Stimulated activated CD4-positive, alpha-beta T cell treated with anti-CD3 and anti-CD28 coated beads, Interleukin-1b, Interleukin-23, amount 100 ng/mL, for 4 hours (primary cell): ENCODE results near the gene FOXD1.
"Not testable (repeated sequence)": the region's sequence is repeated elsewhere in the genome, so short reads cannot be mapped to it uniquely, and the experiment has no call there.

ENCODE experiments used
- DNase-seq, 2 donors: peaks; one replicate each; pipeline ENCODE4 v3.0.0-alpha.2; 2020; ENCODE audit warnings: low read depth in 2 of 2

Gene FOXD1

DNA sequence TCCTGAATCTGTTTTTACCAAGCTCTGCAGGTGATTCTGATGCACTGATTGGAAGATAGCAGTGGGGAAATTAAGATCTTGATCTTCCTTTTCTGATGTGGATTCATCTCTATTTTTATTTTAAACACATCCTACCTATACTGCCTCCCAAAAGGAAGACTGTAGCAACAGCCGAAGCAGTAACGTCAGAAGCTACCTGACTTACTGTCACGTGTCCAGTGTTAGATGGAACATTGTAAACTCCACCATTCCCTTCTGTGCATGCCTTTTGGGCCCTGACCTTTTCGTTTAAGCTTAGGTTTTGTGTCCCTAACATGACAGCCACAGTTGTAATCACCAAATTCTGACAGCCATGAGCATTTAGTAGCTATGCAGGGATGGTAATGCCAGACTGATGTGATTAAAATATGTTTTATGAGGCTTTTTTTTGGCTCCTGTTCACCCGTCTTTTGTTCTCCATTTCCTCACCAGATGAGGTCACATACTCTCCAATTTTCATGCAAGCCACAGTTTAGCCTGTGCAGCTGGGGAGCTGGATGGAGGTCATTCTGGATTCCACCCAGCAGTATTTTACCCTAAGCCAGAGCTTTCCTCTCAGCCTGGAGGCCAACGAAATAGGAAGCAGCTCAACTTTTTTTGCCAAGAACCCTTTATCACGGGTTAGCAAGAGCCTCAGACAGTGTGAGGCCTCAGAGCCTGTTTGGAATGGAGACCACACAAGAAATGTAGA lies 15.6 kb upstream of the FOXD1 start:
- no peak for DNase-seq

DNA sequence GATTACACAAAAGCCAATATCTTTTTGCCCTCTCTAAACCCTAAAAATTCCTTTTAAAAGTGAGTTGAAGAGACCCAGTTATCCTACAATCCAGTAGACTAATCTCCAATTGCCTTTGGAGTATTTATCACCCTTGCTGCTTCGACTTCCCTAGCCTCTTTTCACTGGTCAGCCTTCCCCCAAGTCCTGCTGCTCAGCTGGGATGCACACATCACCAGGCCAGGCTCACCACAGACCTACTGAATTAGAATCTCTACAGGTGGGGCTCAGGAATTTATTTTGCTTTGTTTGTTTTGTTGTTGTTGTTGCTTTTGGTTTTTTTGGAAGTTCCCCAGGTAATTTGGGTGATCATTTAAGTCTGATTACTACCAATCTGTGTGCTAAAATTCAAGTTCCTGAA lies 11.6 kb upstream of the FOXD1 start:
- no peak for DNase-seq

DNA sequence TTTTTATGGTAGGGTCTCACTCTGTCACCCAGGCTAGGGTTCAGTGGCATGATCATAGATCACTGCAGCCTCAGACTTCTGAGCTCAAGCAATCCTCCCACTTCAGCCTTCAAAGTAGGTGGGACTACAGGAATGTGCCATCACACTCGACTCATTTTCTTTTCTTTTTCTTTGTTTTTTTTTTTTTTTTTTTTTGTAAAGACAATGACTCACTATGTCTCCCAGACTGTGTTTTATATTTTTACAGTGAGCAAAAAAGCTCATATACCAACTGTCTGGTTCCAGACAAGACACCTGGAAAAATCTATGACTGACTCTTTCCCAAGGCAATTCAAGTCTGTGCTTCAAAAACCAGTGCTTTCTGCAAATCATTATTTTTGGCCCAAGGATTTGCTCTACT lies 10.8 kb upstream of the FOXD1 start:
- DNase-seq: no peak

DNA sequence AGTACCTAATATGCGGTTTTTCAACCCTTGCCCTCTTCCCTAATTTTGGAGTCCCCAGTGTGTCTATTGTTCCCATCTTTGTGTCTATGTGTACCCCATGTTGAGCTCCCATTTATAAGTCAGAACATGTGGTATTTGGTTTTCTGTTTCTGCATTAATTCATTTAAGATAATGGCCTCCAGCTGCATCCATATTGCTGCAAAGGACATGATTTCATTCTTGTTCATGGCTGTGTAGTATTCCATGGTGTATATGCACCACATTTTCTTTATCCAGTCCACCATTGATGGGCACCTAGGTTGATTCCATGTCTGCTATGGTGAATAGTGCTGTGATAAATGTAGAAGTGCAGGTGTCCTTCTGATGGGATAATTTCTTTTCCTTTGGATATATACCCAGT lies 7.9 kb upstream of the FOXD1 start:
- DNase-seq: not testable (repeated sequence)

DNA sequence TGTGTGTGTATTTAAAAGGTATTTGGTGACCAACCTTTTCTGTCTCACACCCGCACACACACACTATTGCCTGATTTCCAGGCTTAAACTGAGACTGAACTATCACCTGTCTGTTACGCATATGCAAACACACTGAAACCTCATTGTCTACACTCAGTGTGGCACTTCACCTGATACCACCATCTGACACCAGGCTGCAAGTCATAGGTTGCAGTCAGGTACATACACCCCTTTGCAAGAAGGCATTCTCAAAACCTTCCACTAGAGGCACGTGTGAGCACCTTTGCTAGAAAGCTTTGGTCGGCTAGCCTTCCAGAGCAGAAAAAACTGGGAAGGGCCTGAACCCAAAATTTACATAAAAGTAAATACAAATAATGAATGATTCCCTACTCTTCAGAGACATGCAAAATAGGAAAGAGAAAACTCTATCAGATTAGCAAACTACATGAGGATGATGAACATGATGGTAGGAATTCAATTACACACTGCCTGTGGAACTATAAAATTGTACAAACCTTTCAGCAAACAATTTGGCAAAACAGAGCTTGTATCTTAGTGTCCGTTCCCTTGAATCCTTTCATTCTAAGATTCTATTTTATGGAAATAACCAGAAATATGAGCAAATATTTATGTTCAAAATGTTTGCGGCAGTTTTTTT lies 5.9 kb upstream of the FOXD1 start:
- no peak for DNase-seq

DNA sequence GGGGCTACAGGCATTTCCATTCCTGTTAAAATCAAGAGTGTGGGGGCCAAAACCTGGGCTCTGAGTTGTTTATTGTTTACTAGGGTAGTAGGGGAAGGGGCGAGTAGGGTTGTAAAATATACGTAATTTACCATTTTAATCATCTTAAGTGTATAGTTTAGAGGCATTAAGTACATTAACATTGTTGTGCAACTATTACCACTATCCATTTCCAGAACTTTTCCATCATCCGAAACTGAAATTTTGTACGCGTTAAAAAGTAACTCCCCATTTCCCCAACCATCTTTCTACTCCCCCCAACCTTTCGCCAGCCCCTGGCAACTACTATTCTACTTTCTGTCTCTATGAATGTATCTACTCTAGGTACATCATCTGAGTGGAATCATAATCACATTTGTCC lies 3.6 kb upstream of the FOXD1 start:
- DNase-seq: no peak

DNA sequence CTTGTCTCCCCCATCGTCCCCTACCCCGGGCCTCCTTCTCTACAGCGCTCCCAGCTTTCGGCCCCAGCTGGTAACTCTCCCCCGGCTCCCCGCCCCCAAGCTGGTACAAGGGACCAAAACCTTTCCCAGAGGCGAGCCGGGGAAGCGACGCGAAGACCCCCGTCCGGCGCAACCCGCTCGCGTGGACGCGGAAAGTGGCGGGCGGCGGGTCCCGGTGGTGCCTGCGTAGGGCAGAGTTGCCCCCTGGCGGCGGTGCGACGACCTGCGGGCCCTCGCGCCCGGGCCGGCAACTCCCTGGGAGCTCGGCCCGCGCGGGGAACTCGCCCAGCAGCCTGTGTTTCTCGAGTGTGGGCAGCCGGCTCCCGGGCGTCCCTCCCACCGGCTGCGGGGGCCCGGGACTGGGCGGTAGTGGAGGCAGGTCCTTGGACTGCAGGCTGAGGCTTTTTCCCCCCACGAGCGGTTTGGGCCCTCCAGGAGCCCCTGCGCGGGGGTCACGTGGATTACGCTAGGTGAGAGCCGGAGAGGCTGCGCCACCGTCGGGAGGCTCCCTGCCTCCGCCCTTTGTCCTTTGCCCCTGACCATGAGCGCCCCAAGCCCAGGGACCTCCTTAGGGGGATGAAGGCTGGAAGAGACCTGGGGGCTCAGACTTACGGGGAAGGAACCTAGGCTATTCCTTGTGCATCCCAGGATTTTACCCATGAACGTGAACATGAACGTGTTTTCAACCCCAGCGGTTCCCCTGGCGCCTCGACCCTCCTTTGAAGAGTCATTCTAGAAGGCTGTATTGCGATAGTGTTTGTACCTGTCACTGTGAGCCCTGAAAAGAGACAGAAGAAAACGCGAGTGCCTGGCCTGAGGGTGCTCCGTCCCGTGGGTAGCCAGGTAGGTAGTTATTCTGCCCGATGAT lies 2.9 kb upstream of the FOXD1 start:
- DNase-seq: peak; percentile 54 to 69

DNA sequence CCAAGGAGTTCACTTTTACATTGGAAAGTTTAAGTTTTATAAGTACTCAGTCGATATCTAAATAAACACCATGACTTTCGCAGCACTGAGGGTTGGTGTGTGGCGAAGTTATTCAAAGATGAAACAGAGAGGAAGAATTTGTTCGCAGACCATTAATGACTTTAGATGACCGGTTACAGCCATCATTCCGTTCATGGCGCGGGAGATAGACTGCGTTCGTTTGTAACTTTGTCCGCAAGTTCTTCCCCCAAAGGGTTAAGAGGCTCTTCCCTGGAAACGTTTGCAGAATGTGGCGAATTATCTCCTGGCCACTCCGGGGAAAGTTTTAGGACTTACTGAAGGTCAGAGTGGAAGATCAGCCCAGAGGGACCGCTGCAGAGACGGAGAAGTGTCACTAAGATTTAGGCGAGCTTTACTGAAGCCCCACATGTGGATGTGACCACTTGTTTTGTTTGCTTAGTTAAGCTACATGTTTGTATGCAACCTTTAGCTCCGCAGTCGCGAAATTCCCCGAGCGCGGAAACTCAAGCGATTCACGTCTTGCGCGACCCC lies 2.2 kb upstream of the FOXD1 start:
- no peak for DNase-seq

DNA sequence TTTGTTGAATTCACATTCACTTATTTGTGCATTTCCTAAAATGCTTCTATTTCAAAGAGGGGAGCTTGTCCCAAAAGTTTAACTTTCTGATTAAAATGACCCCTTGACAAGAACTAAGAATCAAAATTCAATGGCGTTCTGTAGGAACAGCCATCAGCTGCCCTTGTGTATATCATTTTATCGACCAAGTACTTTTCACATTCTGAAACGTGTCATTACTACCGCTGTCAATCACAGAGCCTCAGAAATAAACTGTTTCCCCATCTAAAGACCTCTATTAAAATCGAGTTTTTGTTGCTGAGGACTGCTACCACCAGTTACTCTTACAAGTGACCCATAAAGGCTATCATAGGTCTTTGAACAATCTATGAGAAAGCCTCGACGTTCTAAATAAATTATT lies 1.6 kb upstream of the FOXD1 start:
- DNase-seq: no peak

DNA sequence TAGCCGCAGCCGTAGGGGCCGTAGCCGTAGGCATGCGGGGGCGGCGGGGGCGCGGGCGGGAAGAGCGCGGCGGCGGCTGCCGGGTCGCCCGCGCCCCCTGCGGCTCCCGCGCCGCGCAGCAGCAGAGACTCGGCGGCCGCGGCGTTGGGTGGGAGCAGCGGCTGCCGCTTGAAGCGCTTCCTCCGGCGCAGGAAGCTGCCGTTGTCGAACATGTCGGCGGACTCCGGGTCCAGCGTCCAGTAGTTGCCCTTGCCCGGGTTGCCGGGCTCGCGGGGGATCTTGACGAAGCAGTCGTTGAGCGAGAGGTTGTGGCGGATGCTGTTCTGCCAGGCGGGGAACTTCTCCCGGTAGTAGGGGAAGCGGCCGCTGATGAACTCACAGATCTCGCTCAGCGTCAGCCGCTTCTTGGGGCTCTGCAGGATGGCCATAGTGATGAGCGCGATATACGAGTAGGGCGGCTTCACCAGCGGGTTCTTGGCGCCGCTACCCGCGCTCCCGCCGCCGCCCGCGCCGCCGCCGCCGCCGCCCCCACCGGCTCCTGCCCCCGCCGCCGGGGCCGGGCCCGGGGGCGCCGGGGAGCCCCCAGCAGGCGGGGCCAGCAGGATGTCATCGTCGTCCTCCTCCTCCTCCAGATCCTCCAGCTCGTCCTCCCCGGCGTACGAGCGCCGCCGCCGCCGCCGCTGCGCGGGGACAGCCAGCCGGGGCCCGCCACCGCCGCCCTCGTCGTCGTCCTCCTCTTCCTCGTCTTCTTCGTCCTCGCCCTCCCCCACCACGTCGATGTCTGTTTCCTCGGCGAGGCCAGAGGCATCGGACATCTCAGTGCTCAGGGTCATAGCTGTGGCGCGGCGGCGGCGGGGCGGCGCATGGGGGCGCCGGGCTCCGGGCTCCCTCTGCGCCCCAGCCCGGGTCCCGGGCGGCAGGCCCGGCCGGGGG lies 781 bp downstream of the FOXD1 start:
- DNase-seq: peak in 1 of 2 donors; percentile 21

DNA sequence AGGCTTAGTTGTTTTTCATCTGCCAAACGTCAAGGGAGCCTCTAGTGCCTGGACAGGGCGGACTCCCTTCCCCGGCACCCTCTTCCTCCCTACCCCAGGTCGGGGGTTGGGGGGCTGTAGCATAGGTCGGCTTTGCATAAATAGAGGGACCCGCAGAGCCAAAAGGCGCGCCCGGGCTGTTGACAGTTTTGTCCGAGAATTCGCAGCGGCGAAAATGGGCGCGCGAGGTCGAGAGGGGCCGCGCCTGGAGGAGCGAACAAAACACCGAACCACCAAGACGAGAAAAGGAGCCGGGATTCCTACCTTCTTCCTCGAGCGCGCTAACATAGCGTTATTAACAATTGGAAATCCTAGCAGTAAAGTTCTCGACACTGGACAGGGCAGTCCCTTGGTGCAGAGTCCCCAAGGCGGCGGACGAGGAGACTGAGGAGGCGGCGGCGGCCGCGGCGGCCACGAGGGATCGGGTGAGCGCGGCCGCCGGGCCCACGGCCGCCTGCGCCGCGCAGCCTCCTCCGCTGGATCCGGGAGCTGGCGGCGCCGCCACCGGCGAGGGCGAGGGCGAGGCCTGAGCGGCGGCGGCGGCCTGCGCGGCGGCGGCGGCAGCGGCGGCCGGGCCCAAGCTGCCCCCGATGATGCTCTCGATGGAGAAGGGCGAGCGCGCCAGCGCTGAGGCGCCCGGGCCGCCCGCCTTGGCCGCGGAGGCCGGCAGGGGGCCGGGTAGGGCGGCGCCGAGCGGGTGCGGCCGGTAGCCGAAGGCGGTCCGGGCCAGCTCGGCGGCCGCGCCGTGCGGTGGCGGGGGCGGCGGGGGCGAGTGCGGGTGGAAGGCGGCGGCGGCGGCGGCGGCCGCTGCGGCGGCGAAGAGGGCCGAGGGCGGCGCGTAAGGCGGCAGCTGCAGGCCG lies 1.7 kb downstream of the FOXD1 start:
- peak in 1 of 2 donors; percentile 11 for DNase-seq

DNA sequence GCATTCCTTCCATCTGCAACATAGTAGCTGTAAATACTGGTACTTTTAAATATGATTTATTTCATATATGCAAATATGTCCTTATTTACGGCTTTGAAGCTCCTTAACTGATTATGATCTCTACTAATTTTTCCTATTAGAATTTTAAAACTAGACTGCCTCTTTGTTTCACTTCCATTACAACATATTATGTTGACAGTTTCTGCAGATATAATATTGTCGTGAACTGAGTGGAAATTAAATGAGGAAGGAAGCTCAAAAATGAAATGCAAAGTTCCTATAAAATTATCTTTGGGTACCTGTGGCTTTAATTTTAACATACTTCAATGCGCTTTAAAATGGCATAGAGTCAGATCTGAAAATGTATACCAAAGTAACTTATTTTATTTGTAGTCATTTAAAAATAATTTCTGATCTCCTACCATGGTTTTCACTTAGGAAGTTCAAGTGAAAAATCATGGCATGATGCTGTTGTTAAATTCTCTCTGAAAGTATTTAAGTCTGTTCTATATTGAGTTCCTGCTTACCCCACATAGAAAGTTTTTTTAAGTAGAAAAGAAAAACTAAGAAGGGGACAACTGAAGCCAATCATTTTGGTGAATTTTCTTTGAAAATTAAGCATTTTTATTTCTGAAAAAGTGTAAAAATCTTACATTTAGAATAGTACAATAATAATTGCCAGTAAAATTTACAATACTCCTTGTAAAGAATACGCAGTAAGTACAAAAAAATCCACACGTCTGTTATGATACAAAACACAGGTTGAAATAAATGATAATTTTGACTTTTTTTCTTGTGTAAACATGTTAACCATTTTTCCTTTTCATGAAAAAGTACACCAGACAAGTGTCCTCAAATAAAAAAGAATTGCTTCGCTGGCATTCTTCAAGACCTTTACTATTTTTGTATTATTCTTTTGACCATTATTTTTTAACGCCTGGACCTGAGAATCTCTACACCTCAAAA lies 2.6 kb downstream of the FOXD1 start:
- no peak for DNase-seq

DNA sequence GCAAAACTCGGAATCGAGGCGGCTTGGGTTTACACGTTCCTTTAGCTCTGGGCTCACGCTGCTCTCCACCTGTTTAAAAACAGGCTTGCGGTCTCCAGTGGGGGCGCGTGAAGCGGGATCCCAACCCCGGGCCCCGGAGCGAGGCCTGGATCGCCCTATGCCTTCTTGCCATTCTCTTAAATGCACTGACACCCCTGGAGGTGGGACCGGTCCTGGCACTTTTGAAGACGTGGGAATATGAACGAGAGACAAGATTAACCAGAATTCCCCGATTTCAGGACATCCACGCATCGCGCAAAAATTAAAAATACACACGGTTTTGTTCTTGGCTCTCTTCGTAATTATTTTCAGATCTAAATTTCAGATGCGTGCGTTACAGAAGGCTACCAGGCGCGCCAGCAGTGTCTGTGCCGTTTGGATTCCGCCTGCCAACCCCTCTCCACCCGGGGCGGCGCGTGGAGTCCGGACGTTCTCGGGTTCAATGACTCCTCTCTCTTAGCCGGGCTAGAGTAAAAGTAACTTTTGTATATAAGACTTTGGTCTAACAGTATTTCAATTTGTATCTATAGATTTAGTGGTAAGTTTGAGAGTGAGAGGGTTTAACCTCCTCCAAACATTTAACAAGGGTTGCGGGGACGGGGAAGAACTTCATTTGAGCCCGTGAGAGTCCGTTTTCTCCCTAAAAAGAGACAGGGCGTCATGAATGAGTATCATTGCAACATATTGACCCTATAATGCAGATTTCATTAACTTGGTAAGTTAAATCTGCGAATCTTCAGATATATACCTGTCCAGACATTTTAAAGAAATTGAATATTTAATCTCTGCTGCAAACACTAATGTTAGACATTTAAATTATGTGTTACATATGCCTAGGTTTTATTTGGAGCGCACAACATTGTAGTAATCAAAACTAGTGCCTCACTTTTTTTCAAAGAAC lies 3.8 kb downstream of the FOXD1 start:
- no peak for DNase-seq

DNA sequence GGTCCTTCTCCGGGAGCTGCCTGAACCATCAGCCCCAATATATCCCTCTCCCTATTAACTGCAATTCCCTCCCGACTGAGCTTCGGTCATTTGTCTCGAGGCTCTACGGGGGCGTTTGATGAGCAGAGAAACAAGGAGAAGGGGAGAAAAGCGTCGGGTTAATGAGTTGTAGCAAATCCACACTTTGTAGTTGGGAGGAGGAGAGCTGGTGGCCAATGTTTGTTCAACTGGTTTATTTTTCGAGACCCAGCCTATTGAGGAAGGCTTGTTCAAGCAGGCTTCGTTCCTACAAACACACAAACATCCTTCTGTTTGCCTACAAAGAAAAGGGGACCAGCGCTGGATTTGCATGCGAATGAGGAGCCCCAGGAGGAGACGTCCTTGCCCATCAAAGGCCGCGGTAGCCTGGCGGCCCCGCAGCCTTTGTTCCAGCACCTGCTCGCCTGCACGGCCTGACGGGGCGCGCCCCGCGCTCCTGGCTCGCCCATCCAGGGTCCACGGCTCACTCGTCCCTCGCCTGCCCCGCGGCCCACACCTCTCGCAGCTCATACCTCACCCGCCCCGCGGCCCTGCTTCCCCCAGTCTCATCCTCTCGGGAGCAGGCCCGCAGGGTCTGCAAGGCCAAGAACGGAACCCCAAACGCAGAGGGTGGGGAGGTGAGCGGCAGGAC lies 4.6 kb downstream of the FOXD1 start:
- no peak for DNase-seq

DNA sequence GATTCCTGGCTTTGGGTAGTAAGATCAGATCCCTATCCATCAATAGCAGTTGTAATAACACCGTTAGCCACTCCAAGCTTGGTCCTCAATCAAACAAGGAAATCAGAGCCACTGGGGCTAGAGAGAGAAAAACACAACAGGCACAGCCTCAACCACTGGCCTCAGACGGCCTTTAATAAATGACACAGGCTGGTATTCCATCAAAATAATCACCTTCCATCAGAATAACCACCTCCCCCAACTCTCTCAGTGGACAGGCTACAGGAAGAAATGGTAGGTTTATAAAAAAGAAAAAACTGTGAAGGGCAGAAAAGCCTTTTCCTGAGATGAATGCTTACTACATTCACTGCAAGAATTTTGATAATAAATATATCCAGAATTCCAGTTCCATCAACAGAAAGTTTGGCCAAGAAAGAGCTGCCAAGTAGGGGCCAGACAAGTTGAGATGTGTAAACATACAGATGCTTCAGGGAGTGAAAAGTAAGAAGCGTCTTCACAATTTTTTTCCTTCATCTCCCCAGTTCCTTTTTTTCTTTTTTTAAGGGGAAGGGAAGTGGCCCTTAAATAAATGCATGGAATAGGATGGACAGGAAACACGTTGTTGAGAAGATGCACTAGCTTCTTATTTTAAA lies 5.5 kb downstream of the FOXD1 start:
- no peak for DNase-seq

DNA sequence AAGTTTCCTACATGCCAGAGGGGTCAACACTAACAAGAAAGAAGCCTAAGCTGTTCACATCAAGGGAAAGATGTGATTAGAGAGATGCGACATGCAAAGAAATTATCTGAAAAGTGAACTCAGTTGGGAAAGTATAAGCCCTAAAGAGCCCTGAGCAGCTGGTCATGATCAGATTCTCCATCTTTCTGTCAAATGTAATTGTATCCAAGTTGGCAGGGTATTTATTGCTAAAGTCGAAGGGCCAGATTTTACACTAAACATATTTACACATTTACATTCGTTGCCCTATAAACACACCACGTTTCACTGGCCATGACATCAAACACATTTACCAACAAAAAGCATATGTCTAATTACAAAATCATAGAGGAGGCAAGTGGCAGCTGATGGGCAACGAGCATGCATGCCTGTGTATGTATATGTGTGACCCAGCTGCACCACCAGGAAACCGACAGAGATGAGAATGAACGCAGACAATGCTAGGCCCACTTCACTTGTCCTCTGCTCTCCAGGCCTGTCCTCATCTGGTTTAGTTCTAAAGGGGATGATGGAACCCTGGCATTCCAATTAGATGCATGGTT lies 6.3 kb downstream of the FOXD1 start:
- no peak for DNase-seq
